ENCODE measurements around the gene TMEM175. TPM values are rescaled to one million over a fixed set of nuclear protein-coding genes. Genes with fewer than 3 reads are reported as not detected.
"Not testable (repeated sequence)": the region's sequence is repeated elsewhere in the genome, so short reads cannot be mapped to it uniquely, and the experiment has no call there.

TMEM175 gene
- total RNA-seq, 2 donors from 2014 or later: 44.1 to 74.6 TPM

DNA sequence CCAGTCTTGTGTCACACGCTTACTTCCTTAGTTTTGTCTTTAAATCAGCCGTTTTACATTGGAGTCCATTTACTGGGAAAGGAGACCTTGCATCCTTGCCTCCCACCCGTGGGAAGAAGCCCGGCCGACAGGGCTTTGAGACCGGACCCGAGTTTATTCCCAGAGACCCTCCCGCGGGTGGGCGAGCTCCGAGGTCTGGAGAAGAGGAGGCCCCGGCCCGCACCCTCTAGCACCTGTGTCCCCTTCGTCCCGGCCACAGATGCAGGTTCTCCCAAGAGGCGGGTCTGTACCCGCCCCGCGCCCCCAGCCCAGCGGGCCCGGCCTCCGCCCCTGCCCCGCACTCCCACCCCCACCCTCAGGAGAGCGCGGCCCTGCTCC is 64.7 kb downstream of the TMEM175 start:
- intact Hi-C loops (cut with DNase I): no loop called here
- no peak for TF ChIP-seq POLR2A (IDR thresholded peaks at IDR 0.05)
- no peak for DNase-seq (ENCODE audit: low spot score)
- Histone ChIP-seq H3K4me1 (replicated peaks) (peaks cover 12% of the 10 kb centered on the region), H3K27me3 (replicated peaks; ENCODE audit: insufficient read depth) (peaks cover 16% of the 10 kb centered on the region), H3K36me3 (no peaks in the 10 kb centered on the region), H3K27ac (no peak overlapping the region), H3K4me3 (peak overlapping the region in 1 of 2 donors; percentile 29), H3K9me3 (no peaks in the 10 kb centered on the region)
- 11% methylated on average over 20 of the region's 25 CpGs for WGBS

DNA sequence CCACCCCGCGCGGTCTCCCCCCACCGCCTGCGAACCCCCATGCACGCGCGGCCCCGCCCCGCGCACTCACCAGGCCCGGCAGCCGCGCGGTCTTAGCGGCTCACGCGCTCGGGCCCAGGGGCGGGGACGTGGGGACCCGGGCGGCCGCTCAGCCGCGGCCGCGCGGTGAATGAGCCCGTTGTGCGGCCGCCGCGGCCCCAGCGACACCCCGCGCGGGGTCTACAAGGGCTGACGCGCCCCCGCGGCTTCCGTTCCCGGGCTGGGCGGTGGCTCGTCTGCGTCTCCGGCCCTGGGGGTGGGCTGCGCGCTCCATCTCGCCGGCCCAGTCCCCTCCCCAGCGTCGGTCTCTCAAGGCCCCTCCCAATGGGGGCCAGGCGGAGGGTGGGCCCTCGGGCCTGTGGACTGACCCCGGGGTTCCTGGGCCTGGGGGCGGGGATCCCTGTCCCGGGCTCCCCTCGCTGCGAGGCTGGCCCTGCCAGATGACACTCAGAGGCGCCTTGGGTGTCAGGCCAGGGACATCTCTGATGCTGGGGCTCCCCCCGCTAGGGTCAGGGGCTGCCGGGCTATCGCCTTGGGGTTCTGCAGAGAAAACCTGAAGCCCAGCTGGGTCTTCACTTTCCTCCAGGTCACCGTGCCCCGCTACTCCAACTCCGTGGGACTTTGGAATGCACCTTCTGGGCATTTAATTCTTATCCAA is 65.3 kb downstream of the TMEM175 start:
- no peak for DNase-seq (ENCODE audit: low spot score)
- 3% methylated on average over 49 of the region's 68 CpGs for WGBS
- H3K36me3 ChIP-seq: no peaks in the 10 kb centered on the region
- intact Hi-C loops (cut with DNase I): no loop called here
- no peaks in the 10 kb centered on the region for H3K9me3 ChIP-seq
- TF ChIP-seq, protein P1, sequence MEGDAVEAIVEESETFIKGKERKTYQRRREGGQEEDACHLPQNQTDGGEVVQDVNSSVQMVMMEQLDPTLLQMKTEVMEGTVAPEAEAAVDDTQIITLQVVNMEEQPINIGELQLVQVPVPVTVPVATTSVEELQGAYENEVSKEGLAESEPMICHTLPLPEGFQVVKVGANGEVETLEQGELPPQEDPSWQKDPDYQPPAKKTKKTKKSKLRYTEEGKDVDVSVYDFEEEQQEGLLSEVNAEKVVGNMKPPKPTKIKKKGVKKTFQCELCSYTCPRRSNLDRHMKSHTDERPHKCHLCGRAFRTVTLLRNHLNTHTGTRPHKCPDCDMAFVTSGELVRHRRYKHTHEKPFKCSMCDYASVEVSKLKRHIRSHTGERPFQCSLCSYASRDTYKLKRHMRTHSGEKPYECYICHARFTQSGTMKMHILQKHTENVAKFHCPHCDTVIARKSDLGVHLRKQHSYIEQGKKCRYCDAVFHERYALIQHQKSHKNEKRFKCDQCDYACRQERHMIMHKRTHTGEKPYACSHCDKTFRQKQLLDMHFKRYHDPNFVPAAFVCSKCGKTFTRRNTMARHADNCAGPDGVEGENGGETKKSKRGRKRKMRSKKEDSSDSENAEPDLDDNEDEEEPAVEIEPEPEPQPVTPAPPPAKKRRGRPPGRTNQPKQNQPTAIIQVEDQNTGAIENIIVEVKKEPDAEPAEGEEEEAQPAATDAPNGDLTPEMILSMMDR (IDR thresholded peaks at IDR 0.05): no peak
- TF ChIP-seq POLR2A (IDR thresholded peaks at IDR 0.05) (no peak), POLR2AphosphoS5 (IDR thresholded peaks at IDR 0.05) (no peak)
- peak overlapping the region; percentile 18 to 29 for H3K4me3 ChIP-seq
- H3K4me1 ChIP-seq (replicated peaks): peaks cover 16% of the 10 kb centered on the region
- no peak overlapping the region for H3K27ac ChIP-seq
- H3K27me3 ChIP-seq (replicated peaks; ENCODE audit: insufficient read depth): peaks cover 22% of the 10 kb centered on the region

- intact Hi-C loops (cut with DNase I): no loop called here
- Histone ChIP-seq H3K36me3 (no peaks in the 10 kb centered on the region), H3K4me1 (replicated peaks) (peaks cover 18% of the 10 kb centered on the region), H3K9me3 (no peaks in the 10 kb centered on the region), H3K27me3 (replicated peaks; ENCODE audit: insufficient read depth) (peaks cover 28% of the 10 kb centered on the region), H3K27ac (no peak overlapping the region), H3K4me3 (no peak overlapping the region)
- DNase-seq (ENCODE audit: low spot score): no peak
- TF ChIP-seq POLR2AphosphoS5 (IDR thresholded peaks at IDR 0.05) (no peak), POLR2A (IDR thresholded peaks at IDR 0.05) (no peak)
- TF ChIP-seq, protein P1 (IDR thresholded peaks at IDR 0.05): no peak
- 36% methylated on average over 12 of the region's 12 CpGs for WGBS
Observed at GRCh38 chr4:998096-998691, 65.9 kb downstream of the TMEM175 start.

DNA sequence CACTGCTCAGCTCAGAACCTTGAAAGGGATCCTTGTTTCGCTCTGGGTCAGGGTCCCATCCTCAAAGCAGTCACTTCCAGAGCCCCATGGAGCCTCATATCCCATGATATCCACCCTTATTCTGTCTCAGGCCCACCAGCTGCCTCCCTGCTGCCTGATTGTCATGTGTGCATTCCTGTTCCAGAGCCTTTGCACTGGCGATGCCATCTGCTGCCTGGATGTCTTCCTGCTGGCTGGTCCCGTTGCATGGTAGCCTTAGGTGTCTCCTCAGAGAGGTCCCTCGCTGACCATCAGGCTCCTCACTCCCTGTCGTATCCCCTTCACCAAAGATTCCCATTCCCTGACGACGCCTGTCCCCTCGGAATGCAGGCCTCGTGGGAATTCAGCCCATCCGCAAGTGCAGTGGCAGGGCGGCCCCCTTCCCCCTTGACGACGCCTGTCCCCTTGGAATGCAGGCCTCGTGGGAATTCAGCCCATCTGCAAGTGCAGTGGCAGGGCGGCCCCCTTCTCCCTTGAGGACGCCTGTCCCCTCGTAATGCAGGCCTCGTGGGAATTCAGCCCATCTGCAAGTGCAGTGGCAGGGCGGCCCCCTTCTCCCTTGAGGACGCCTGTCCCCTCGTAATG is 67.1 kb downstream of the TMEM175 start:
- 38% methylated on average over 17 of the region's 21 CpGs for WGBS
- DNase-seq (ENCODE audit: low spot score); intact Hi-C loops (cut with DNase I); H3K9me3 ChIP-seq; H3K27ac ChIP-seq; H3K4me3 ChIP-seq; H3K36me3 ChIP-seq: not testable (repeated sequence)
- Histone ChIP-seq H3K27me3 (replicated peaks; ENCODE audit: insufficient read depth) (peaks cover 38% of the 10 kb centered on the region), H3K4me1 (replicated peaks) (peaks cover 16% of the 10 kb centered on the region)

DNA sequence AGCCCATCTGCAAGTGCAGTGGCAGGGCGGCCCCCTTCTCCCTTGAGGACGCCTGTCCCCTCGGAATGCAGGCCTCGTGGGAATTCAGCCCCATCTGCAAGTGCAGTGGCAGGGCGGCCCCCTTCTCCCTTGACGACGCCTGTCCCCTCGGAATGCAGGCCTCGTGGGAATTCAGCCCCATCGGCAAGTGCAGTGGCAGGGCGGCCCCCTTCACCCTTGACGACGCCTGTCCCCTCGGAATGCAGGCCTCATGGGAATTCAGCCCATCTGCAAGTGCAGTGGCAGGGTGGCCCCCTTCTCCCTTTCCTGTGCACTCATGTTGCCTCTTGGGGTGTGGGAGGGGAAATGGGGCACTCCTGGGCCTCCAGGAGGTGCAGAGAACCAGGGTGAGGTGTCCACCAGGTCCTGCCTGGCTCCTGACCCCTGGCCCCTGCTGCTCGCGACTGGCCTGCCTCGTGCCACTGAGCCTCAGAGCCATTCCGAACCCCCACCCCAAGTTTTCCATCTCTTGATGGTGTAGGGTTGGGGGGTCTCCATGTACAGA is 67.7 kb downstream of the TMEM175 start:
- H3K36me3 ChIP-seq: no peaks in the 10 kb centered on the region
- no peaks in the 10 kb centered on the region for H3K9me3 ChIP-seq
- TF ChIP-seq POLR2A (IDR thresholded peaks at IDR 0.05) (no peak), POLR2AphosphoS5 (IDR thresholded peaks at IDR 0.05) (no peak)
- TF ChIP-seq, protein P1 (IDR thresholded peaks at IDR 0.05): no peak
- peaks cover 16% of the 10 kb centered on the region for H3K4me1 ChIP-seq (replicated peaks)
- DNase-seq (ENCODE audit: low spot score): no peak
- WGBS: 56% methylated on average over 17 of the region's 18 CpGs
- H3K27ac ChIP-seq: no peak overlapping the region
- peaks cover 40% of the 10 kb centered on the region for H3K27me3 ChIP-seq (replicated peaks; ENCODE audit: insufficient read depth)
- no peak overlapping the region for H3K4me3 ChIP-seq
- intact Hi-C loops (cut with DNase I): no loop called here

Data from prostate gland (tissue), 2 donors.